GM18520 (cell line): ENCODE results near the gene AQR.
"Not testable (repeated sequence)": the region's sequence is repeated elsewhere in the genome, so short reads cannot be mapped to it uniquely, and the experiment has no call there.

Experiments used
- ATAC-seq: cut with Tn5 transposase; IDR thresholded peaks from one replicate; pipeline ENCODE4 v1.9.1; 2021; ENCODE audit not compliant: unreplicated experiment

Gene AQR

GRCh38 chr15:34818526-34818925 lies 151.0 kb downstream of the AQR start:
- ATAC-seq: no peak

DNA sequence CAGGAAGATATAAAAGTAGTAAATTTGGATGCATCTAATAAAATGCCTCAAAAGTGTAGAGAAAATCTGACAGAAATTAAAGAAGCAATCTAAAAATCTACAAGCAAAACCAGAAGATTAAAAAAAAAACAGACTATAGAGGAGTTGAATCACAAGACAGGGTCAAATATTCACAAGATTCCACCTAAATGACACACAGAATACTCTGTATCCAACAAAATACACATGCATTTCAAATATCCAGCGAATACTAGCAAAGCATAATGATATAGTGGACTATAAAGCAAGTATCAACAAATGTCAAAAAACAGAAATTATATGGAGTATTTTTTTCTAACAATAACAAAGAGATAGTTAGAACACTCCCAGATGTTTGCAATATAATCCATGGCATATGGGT lies 153.7 kb downstream of the AQR start:
- ATAC-seq: no peak

DNA sequence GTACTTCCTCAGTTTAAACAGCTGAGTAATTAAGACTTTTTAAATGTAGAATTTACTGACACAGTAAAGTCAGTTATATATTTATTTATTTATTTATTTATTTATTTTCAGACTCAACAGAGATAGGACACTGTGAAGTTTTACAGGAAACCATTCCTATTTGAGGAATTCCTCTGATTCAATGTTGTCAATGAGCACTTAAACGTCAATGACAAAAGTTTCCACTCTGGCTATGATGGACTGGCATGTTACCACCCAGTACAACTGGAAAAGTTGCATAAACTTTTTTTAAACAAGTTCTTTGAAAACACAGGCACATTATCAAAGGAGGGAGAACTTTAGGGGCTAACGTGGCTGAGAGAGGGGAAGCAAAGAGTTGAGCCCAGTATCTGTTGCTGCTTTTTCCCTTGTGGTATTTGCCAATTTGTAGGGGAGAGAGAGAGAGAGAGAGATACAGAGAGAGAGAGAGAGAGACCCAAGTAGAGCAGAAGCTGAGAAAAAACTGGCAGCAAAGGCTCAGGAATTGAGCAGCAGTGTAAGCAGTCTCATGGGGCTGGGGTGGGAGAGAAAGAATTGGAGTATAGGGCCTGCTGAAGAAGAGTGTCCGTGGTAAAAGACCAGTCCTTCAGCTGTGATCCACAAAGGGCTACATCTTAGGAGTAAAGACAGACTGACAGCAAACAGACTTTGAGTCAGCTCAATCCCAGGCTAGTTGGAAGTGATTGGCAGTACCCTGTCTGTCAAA lies 155.9 kb downstream of the AQR start:
- no peak for ATAC-seq

GRCh38 chr15:34812868-34813365 lies 156.6 kb downstream of the AQR start:
- not testable (repeated sequence) for ATAC-seq

DNA sequence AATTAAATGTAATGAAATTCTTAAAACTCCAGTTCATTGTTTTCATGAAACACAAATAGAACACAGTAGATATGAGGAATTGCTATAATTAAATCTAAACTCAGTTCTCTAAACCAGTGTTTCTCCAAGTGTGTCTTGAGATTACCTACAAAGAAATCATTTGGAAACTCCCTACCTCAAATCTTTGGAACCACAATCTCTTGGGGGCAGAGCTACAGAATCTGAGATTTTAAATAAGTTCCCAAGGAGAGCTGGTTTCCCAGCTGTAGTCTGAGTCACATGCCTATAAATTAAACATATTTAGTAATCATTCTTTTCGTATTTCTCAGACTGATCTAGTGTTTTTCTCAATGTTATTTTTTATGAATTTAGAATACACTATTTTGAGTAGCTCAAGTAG lies 157.2 kb downstream of the AQR start:
- ATAC-seq: no peak

- ATAC-seq: no peak
These were observed 159.0 kb downstream of the AQR start for GRCh38 chr15:34810443-34811129.

- no peak for ATAC-seq
These were observed 160.4 kb downstream of the AQR start for GRCh38 chr15:34809186-34809585.

- ATAC-seq: no peak
These were observed 161.5 kb downstream of the AQR start for GRCh38 chr15:34808016-34808415.

DNA sequence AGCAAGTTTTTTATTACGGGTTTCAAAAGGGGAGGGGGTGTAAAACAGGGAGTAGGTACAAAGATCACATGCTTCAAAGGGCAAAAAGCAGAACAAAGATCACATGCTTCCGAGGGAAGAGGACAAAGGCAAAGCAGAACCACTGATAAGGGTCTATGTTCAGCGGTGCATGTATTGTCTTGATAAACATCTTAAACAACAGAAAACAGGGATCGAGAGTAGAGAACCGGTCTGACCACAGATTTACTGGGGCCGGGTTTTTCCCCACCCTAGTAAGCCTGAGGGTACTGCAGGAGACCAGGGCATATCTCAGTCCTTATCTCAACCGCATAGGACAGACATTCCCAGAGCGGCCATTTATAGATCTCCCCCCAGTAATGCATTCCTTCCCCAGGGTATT lies 162.3 kb downstream of the AQR start:
- ATAC-seq: not testable (repeated sequence)

- ATAC-seq: no peak
These were observed 164.8 kb downstream of the AQR start for GRCh38 chr15:34804776-34805175.

- ATAC-seq: no peak
These were observed 165.4 kb downstream of the AQR start for GRCh38 chr15:34804113-34804512.

- ATAC-seq: no peak
These were observed 166.5 kb downstream of the AQR start for GRCh38 chr15:34802803-34803750.

DNA sequence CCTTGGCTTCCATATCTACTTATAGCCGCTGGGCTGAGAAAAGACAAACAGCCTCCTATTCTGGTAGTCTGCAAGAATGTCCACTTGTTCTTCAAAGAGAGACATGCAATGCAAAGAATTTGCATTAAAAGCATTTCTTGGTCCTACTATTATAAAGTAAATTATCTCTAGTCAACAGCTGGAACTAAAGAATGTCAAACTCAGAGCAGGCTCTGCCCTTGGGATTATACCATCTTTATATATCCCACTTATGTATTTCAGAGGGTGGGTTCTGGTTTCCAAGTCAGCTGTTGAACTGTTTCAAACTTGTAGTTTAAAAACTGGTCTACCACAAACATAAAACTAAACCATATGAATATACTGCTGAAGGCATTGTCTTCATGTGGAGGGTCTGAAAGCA lies 167.2 kb downstream of the AQR start:
- ATAC-seq: no peak
